ENCODE measurements around the gene ITSN2.

The ITSN2 gene

DNA sequence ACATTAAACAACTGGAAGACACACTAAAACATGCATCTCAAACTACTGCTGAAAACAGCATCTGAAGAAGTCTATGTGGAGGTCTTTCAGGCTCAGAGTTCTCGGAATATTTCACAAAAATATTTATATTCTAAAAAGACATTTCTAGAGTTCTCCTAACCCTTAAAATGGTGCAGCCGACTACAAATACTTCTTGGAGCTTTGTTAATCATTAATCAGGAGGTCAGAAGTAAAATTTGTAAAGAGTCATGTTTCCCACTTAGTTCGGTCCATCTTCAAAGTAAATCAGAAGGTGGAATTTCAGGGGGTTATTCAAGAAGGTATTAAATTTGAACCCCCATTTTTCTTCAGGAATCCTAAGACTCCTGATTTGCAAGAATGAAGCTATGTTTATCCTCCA, 112.7 kb downstream of the ITSN2 start:
- DNase-seq (ENCODE audit: insufficient read length), result no peak
- no peak for TF ChIP-seq POLR2AphosphoS5 (IDR thresholded peaks at IDR 0.05; ENCODE audit: low read depth, low read length)
- no peak for TF ChIP-seq TAF1 (IDR thresholded peaks at IDR 0.05; ENCODE audit: borderline replicate concordance, low read depth, low read length)
- TF ChIP-seq POLR2A (IDR thresholded peaks at IDR 0.05; ENCODE audit: low read depth, low read length), result no peak
- peak; percentile 27 for FAIRE-seq

- TF ChIP-seq TAF1 (IDR thresholded peaks at IDR 0.05; ENCODE audit: borderline replicate concordance, low read depth, low read length), result no peak
- TF ChIP-seq POLR2AphosphoS5 (IDR thresholded peaks at IDR 0.05; ENCODE audit: low read depth, low read length), result no peak
- TF ChIP-seq POLR2A (IDR thresholded peaks at IDR 0.05; ENCODE audit: low read depth, low read length), result no peak
- no peak for FAIRE-seq
These were observed 113.2 kb downstream of the ITSN2 start for GRCh38 chr2:24247164-24247563.

DNA sequence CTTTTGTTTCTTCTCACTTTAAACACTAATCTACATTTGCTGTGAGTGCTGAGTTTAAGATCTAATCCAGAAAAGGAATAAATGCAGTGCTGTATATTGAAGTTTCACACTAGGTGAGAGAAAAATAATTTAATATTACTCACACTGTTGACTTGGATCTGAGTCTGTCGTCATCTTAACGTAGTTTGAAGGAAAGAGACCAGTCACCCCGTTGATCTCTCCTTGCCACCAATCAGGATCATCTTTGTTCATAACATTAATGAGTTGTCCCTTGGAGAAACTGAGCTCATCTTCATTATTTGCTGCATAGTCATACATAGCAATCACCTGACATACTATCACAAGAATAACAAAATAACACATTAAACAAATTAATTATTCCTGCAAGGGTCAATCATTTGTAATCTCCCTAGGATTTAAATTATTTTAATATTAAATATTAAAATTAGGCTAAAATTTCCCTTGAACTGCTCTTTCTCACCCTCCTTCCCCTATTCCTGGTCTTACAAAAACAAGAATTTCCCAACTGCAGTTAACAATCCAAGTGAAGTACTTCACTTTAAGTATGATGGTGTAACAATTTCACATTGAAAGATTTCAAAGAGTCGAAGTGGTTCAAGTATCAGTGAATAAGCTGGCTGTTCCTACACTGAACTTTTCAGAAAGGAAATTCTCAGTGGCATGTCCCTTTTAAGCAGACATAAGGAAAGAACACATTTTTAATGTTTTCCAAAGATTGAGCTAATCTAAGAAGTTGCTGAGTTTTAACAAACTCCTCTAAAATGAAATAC, 114.2 kb downstream of the ITSN2 start:
- DNase-seq (ENCODE audit: insufficient read length) (no peak), FAIRE-seq (no peak)
- TF ChIP-seq POLR2AphosphoS5 (IDR thresholded peaks at IDR 0.05; ENCODE audit: low read depth, low read length) (no peak), POLR2A (IDR thresholded peaks at IDR 0.05; ENCODE audit: low read depth, low read length) (no peak), TAF1 (IDR thresholded peaks at IDR 0.05; ENCODE audit: borderline replicate concordance, low read depth, low read length) (no peak)

More at GRCh38 chr2:24247164-24247563, 113.2 kb downstream of the ITSN2 start:
- no peak for DNase-seq (ENCODE audit: insufficient read length)

DNA sequence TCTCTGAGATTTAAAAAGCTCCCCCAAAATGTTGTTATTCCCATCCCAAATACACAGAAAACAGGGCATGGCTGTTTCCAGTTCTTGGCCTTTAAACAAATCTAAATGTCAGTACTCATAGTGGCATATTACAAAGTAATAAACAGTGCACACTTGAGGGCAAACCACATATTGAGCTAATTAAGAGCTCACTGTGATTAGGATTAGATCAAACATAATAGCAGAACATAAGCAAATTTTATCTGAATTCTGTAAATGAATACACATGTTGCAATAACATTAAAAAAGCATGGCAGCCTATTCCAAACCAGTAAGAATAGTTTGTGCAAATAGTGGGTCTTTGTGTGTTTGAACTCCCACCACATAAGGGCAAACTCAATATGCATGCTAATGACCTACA, 118.8 kb downstream of the ITSN2 start:
- DNase-seq (ENCODE audit: insufficient read length) (no peak), FAIRE-seq (no peak)
- TF ChIP-seq POLR2A (IDR thresholded peaks at IDR 0.05; ENCODE audit: low read depth, low read length) (no peak), TAF1 (IDR thresholded peaks at IDR 0.05; ENCODE audit: borderline replicate concordance, low read depth, low read length) (no peak), POLR2AphosphoS5 (IDR thresholded peaks at IDR 0.05; ENCODE audit: low read depth, low read length) (no peak)

- FAIRE-seq, result no peak
- TF ChIP-seq TAF1 (IDR thresholded peaks at IDR 0.05; ENCODE audit: borderline replicate concordance, low read depth, low read length), result no peak
- no peak for TF ChIP-seq POLR2A (IDR thresholded peaks at IDR 0.05; ENCODE audit: low read depth, low read length)
- TF ChIP-seq POLR2AphosphoS5 (IDR thresholded peaks at IDR 0.05; ENCODE audit: low read depth, low read length), result no peak
- no peak for DNase-seq (ENCODE audit: insufficient read length)
These were observed 120.8 kb downstream of the ITSN2 start for GRCh38 chr2:24239553-24239952.

- no peak for TF ChIP-seq TAF1 (IDR thresholded peaks at IDR 0.05; ENCODE audit: borderline replicate concordance, low read depth, low read length)
- no peak for TF ChIP-seq POLR2AphosphoS5 (IDR thresholded peaks at IDR 0.05; ENCODE audit: low read depth, low read length)
- TF ChIP-seq POLR2A (IDR thresholded peaks at IDR 0.05; ENCODE audit: low read depth, low read length), result no peak
- no peak for DNase-seq (ENCODE audit: insufficient read length)
- FAIRE-seq, result no peak
These were observed 122.2 kb downstream of the ITSN2 start for GRCh38 chr2:24238158-24238557.

- no peak for FAIRE-seq
- TF ChIP-seq POLR2A (IDR thresholded peaks at IDR 0.05; ENCODE audit: low read depth, low read length) (no peak), TAF1 (IDR thresholded peaks at IDR 0.05; ENCODE audit: borderline replicate concordance, low read depth, low read length) (no peak), POLR2AphosphoS5 (IDR thresholded peaks at IDR 0.05; ENCODE audit: low read depth, low read length) (no peak)
- no peak for DNase-seq (ENCODE audit: insufficient read length)
These were observed 123.0 kb downstream of the ITSN2 start for GRCh38 chr2:24237313-24237712.

GRCh38 chr2:24233321-24233720, 127.0 kb downstream of the ITSN2 start:
- DNase-seq (ENCODE audit: insufficient read length) (no peak), FAIRE-seq (no peak)
- TF ChIP-seq POLR2A (IDR thresholded peaks at IDR 0.05; ENCODE audit: low read depth, low read length), result no peak
- TF ChIP-seq TAF1 (IDR thresholded peaks at IDR 0.05; ENCODE audit: borderline replicate concordance, low read depth, low read length), result no peak
- no peak for TF ChIP-seq POLR2AphosphoS5 (IDR thresholded peaks at IDR 0.05; ENCODE audit: low read depth, low read length)

- DNase-seq (ENCODE audit: insufficient read length), result no peak
These were observed 128.9 kb downstream of the ITSN2 start for GRCh38 chr2:24231461-24231881.

DNA sequence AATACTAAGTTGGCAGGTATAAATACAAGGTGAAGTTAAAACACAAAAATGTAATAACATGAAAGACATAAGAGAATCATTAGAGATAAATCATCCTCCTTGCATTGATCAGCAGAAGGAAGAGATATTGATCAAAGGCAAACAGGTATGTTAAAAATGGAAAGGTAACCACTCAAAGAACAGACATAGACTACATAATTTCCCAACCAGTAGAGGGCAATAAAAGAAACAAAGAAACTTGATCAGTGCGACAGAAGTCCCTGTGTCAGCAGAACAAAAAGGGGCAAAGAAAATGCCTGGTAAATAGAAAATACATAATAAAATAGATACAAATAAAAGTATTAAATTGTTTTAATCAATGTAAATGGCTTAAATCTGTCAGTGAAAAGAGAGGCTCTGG, 131.9 kb downstream of the ITSN2 start:
- FAIRE-seq (peak; percentile 74), DNase-seq (ENCODE audit: insufficient read length) (no peak)
- TF ChIP-seq TAF1 (IDR thresholded peaks at IDR 0.05; ENCODE audit: borderline replicate concordance, low read depth, low read length) (no peak), POLR2A (IDR thresholded peaks at IDR 0.05; ENCODE audit: low read depth, low read length) (no peak), POLR2AphosphoS5 (IDR thresholded peaks at IDR 0.05; ENCODE audit: low read depth, low read length) (no peak)

More at GRCh38 chr2:24231461-24231881, 128.9 kb downstream of the ITSN2 start:
- no peak for TF ChIP-seq POLR2AphosphoS5 (IDR thresholded peaks at IDR 0.05; ENCODE audit: low read depth, low read length)
- no peak for TF ChIP-seq TAF1 (IDR thresholded peaks at IDR 0.05; ENCODE audit: borderline replicate concordance, low read depth, low read length)
- TF ChIP-seq POLR2A (IDR thresholded peaks at IDR 0.05; ENCODE audit: low read depth, low read length), result no peak
- FAIRE-seq, result no peak

DNA sequence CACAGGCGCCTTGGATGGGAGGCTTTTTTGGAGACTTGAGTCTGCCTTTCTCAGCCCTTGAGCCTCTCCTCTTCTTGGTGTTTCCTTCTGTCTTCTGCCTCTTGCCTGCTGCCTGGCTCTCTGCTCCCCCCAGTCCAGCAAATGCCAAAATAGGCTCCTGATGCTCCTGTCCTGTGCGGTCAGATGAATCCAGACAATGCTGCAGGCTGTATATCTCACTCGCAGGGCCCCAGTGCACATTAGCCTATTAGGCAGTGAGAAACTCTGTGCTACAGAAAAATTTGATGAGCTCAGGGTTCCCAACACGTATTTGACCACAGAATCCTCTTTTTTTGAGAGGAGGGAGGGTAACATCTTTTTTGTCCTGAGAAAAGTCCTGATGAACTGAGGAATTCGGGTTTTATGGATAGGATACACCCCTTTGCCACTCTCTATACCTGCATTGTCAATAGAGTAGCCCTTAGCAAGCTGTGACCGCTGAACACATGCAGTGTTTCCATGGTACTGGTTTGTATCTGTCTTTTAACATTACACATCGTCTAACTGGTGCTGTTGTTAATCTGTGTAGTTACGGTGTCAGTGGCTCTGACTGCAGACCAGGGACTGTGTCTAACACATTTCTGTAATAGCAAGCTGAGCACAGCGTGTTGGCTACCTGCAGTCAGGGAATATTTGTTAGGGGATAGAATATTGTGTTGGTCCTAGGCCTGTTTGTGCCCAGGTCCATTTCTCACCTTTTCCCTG, 134.7 kb downstream of the ITSN2 start:
- FAIRE-seq, result no peak
- DNase-seq (ENCODE audit: insufficient read length), result no peak
- TF ChIP-seq POLR2AphosphoS5 (IDR thresholded peaks at IDR 0.05; ENCODE audit: low read depth, low read length) (no peak), TAF1 (IDR thresholded peaks at IDR 0.05; ENCODE audit: borderline replicate concordance, low read depth, low read length) (no peak), POLR2A (IDR thresholded peaks at IDR 0.05; ENCODE audit: low read depth, low read length) (no peak)

Data from GM12892 (cell line).